ENCODE data around the gene CDH4.

CDH4 gene

DNA sequence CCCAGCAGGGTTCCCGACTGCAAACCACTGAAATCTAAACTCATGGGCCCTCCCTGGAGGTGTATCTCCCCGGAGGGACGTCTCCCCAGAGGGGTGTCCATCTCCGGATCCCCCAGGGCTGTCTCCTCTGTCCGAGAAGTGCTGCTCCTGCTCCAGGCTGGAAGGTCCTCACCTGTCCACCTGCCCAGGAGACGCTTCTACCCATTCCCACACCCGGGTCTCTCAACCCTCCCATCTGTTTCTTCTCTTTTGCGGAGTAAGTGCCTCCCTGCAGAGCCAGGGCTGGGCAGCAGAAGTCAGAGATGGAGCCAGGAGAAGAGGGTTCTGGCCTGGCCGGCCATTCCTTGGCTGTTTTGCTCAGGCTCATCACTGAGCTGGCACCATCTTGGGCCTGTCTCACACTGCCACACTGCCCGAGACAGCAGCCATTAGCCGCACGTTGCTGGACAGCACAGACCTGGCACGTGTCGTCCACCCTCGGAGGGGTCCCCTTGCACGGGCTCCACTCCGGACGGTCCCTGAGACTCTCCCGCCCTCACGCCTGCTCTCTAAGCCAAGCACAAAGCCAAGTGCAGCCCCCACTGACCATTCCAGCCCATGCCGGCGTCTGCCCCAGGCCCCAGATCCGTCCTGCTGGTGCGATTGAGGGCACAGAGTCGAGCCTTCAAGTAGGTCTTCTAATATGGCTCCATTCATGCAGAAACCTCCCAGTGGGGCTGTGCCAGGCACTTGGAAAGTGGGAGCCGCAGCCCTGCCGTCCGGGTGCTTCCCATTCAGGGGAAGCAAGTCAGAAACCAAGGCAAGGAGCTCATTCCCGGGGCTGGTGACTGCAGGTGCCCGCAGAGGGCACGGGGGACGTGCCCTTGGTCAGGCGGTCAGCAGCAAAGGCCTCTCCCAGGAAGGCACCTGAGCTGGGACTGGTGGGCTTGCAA is 445.9 kb downstream of the CDH4 start:
- Histone ChIP-seq H3K9me3 (ENCODE audit: control insufficient read depth, insufficient read depth, low read depth, low read length) (no peaks in the 10 kb centered on the region), H3K4me1 (ENCODE audit: control insufficient read depth, insufficient read depth, low read length) (no peaks in the 10 kb centered on the region), H3K36me3 (ENCODE audit: control insufficient read depth, insufficient read depth, low read length) (no peaks in the 10 kb centered on the region), H3K4me3 (ENCODE audit: low read depth, low read length) (no peak overlapping the region), H3K9ac (ENCODE audit: low read length) (no peak overlapping the region), H3K27ac (ENCODE audit: low read depth, low read length) (no peak overlapping the region), H3K27me3 (ENCODE audit: control insufficient read depth, insufficient read depth, low read length) (peaks cover 27% of the 10 kb centered on the region)

GRCh38 chr20:61698598-61699494 is 446.8 kb downstream of the CDH4 start:
- Histone ChIP-seq H3K27me3 (ENCODE audit: control insufficient read depth, insufficient read depth, low read length) (peaks cover 28% of the 10 kb centered on the region), H3K4me3 (ENCODE audit: low read depth, low read length) (no peak overlapping the region), H3K27ac (ENCODE audit: low read depth, low read length) (no peak overlapping the region), H3K36me3 (ENCODE audit: control insufficient read depth, insufficient read depth, low read length) (no peaks in the 10 kb centered on the region), H3K9ac (ENCODE audit: low read length) (no peak overlapping the region), H3K9me3 (ENCODE audit: control insufficient read depth, insufficient read depth, low read depth, low read length) (no peaks in the 10 kb centered on the region), H3K4me1 (ENCODE audit: control insufficient read depth, insufficient read depth, low read length) (no peaks in the 10 kb centered on the region)

- Histone ChIP-seq H3K4me1 (ENCODE audit: control insufficient read depth, insufficient read depth, low read length) (no peaks in the 10 kb centered on the region), H3K27ac (ENCODE audit: low read depth, low read length) (no peak overlapping the region), H3K9me3 (ENCODE audit: control insufficient read depth, insufficient read depth, low read depth, low read length) (no peaks in the 10 kb centered on the region), H3K9ac (ENCODE audit: low read length) (no peak overlapping the region), H3K4me3 (ENCODE audit: low read depth, low read length) (no peak overlapping the region), H3K36me3 (ENCODE audit: control insufficient read depth, insufficient read depth, low read length) (no peaks in the 10 kb centered on the region), H3K27me3 (ENCODE audit: control insufficient read depth, insufficient read depth, low read length) (peaks cover 23% of the 10 kb centered on the region)
Observed at GRCh38 chr20:61699495-61700374, 447.7 kb downstream of the CDH4 start.

GRCh38 chr20:61700595-61701140 is 448.6 kb downstream of the CDH4 start:
- H3K9me3 ChIP-seq (ENCODE audit: control insufficient read depth, insufficient read depth, low read depth, low read length): no peaks in the 10 kb centered on the region
- no peaks in the 10 kb centered on the region for H3K4me1 ChIP-seq (ENCODE audit: control insufficient read depth, insufficient read depth, low read length)
- peaks cover 28% of the 10 kb centered on the region for H3K27me3 ChIP-seq (ENCODE audit: control insufficient read depth, insufficient read depth, low read length)
- no peaks in the 10 kb centered on the region for H3K36me3 ChIP-seq (ENCODE audit: control insufficient read depth, insufficient read depth, low read length)
- H3K4me3 ChIP-seq (ENCODE audit: low read depth, low read length): no peak overlapping the region
- H3K9ac ChIP-seq (ENCODE audit: low read length): no peak overlapping the region
- H3K27ac ChIP-seq (ENCODE audit: low read depth, low read length): no peak overlapping the region

DNA sequence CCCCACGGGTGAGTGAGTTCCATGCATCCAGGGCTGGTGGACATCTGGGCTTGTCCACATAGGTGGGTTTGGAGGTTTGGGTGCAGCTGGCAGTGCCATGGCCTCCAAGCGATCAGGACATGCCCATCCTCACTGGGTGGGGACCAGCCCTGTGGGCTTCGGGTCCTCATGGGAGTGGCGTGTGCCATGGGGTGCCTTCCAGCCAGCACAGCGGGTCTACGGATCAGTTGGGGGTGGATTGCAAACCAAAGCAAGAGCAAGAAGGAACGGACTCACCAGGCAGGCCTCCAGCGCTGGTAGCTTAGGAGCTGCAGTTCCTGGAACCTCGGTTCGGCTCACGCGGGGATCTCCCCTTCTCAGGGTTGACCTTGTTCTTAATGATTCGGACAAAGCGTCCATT is 449.3 kb downstream of the CDH4 start:
- peaks cover 33% of the 10 kb centered on the region for H3K27me3 ChIP-seq (ENCODE audit: control insufficient read depth, insufficient read depth, low read length)
- no peak overlapping the region for H3K9ac ChIP-seq (ENCODE audit: low read length)

DNA sequence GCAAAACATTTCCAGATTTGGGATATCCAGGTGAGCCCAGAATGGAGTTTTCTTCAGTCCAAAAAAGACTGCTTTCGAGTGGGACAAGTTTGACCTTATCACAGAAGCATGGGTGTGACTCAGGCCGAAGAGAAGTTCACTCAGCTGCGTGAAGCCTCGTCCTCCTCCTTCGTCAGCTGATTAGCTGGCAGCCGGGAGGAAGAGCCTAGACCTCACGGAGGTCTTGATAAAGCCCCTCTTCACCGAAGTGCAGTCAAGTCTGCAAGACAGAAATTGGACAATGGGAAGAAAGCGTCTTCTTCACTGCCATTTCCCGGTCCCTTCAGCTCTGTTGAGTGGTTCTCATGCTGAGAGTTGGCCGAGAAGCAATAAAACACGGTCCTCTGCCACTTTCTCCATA is 449.7 kb downstream of the CDH4 start:
- Histone ChIP-seq H3K4me1 (ENCODE audit: control insufficient read depth, insufficient read depth, low read length) (no peaks in the 10 kb centered on the region), H3K4me3 (ENCODE audit: low read depth, low read length) (no peak overlapping the region), H3K27ac (ENCODE audit: low read depth, low read length) (no peak overlapping the region), H3K9ac (ENCODE audit: low read length) (no peak overlapping the region), H3K9me3 (ENCODE audit: control insufficient read depth, insufficient read depth, low read depth, low read length) (no peaks in the 10 kb centered on the region), H3K36me3 (ENCODE audit: control insufficient read depth, insufficient read depth, low read length) (no peaks in the 10 kb centered on the region), H3K27me3 (ENCODE audit: control insufficient read depth, insufficient read depth, low read length) (peaks cover 35% of the 10 kb centered on the region)

More for the DNA sequence above, 449.3 kb downstream of the CDH4 start:
- H3K4me1 ChIP-seq (ENCODE audit: control insufficient read depth, insufficient read depth, low read length): no peaks in the 10 kb centered on the region
- H3K9me3 ChIP-seq (ENCODE audit: control insufficient read depth, insufficient read depth, low read depth, low read length): no peaks in the 10 kb centered on the region
- no peak overlapping the region for H3K4me3 ChIP-seq (ENCODE audit: low read depth, low read length)
- no peaks in the 10 kb centered on the region for H3K36me3 ChIP-seq (ENCODE audit: control insufficient read depth, insufficient read depth, low read length)
- H3K27ac ChIP-seq (ENCODE audit: low read depth, low read length): no peak overlapping the region

DNA sequence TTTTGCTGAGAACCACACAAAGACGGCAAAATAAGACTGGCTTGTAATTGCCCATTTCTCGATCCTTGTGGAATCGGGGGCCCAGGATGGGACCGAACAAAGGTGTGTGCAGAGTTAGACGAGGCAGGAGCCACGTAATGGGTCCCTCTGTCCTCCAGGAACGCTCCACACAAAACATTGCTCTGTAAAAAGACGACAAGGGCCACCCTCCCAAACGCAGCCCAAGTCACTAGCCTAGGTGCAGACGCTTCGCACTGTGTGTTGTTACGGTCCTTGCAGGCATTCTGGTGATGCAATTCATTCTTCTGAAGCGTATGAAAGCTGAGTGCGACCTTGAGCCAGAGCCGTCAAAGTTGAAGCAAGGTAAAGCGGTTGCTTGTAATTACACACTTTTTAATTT is 450.2 kb downstream of the CDH4 start:
- no peak overlapping the region for H3K9ac ChIP-seq (ENCODE audit: low read length)
- no peaks in the 10 kb centered on the region for H3K9me3 ChIP-seq (ENCODE audit: control insufficient read depth, insufficient read depth, low read depth, low read length)
- H3K27me3 ChIP-seq (ENCODE audit: control insufficient read depth, insufficient read depth, low read length): peaks cover 35% of the 10 kb centered on the region
- no peak overlapping the region for H3K27ac ChIP-seq (ENCODE audit: low read depth, low read length)
- no peak overlapping the region for H3K4me3 ChIP-seq (ENCODE audit: low read depth, low read length)
- H3K4me1 ChIP-seq (ENCODE audit: control insufficient read depth, insufficient read depth, low read length): no peaks in the 10 kb centered on the region
- no peaks in the 10 kb centered on the region for H3K36me3 ChIP-seq (ENCODE audit: control insufficient read depth, insufficient read depth, low read length)

GRCh38 chr20:61704661-61705060 is 452.6 kb downstream of the CDH4 start:
- Histone ChIP-seq H3K4me1 (ENCODE audit: control insufficient read depth, insufficient read depth, low read length) (no peaks in the 10 kb centered on the region), H3K9ac (ENCODE audit: low read length) (no peak overlapping the region), H3K36me3 (ENCODE audit: control insufficient read depth, insufficient read depth, low read length) (no peaks in the 10 kb centered on the region), H3K27ac (ENCODE audit: low read depth, low read length) (no peak overlapping the region), H3K27me3 (ENCODE audit: control insufficient read depth, insufficient read depth, low read length) (peaks cover 33% of the 10 kb centered on the region), H3K4me3 (ENCODE audit: low read depth, low read length) (no peak overlapping the region), H3K9me3 (ENCODE audit: control insufficient read depth, insufficient read depth, low read depth, low read length) (no peaks in the 10 kb centered on the region)

DNA sequence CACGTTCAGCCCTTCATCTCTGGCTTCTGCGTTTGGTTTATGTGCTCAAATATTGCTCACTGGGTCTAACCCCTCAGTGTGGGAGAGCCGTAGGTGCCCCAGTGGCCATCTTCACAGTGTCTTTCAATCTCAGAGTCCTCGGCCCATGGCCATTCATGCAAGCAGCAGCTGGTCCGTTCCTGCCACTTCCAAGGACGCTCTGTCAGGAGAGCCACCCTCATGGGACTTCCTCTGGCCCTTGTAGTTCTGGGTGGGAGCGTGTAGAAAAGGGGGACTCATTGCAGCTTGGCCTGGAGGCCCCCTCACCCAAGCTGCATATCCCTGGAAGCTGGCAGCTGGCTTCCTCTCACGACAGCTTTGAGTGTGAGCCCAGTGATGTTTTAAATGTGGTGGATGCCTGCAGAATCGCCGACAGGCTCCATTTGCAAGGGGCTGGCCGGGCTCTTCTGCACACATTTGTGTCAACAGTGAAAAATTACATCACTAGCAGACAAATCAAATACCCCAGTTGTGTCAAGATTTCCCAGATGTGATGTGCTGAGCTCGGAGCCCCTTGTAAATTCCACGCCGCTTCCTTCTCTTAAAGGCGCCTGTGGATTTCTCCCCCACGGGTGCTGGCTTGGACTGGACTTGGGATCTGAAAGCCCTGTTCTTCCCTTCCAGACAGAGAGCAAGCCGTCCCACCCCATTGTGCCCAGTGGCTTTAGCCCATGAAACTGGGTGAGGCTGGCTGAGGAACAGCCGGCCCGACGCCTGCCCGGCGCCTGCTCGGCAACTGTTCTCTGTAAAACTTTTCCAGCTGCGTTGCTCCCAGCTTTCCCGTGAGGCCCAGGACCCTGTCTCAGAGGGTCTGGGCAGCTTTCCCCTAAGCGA is 453.6 kb downstream of the CDH4 start:
- Histone ChIP-seq H3K9me3 (ENCODE audit: control insufficient read depth, insufficient read depth, low read depth, low read length) (no peaks in the 10 kb centered on the region), H3K27ac (ENCODE audit: low read depth, low read length) (no peak overlapping the region), H3K9ac (ENCODE audit: low read length) (no peak overlapping the region), H3K36me3 (ENCODE audit: control insufficient read depth, insufficient read depth, low read length) (no peaks in the 10 kb centered on the region), H3K4me3 (ENCODE audit: low read depth, low read length) (no peak overlapping the region), H3K27me3 (ENCODE audit: control insufficient read depth, insufficient read depth, low read length) (peaks cover 36% of the 10 kb centered on the region), H3K4me1 (ENCODE audit: control insufficient read depth, insufficient read depth, low read length) (no peaks in the 10 kb centered on the region)
